T-helper 17 cell (primary cell): ENCODE measurements around the gene AKT3. TPM values are rescaled to one million over a fixed set of nuclear protein-coding genes. Genes with fewer than 3 reads are reported as not detected.

Experiments
- ATAC-seq: fragments of 150-1000 bp; cut with Tn5 transposase; 2 replicates; pipeline ENCODE4 v1.10.0; 2021; ENCODE audit warnings: mild to moderate bottlenecking, moderate library complexity
- DNase-seq, 3 donors: peaks; one replicate each; pipeline versions ENCODE4 v3.0.0 to v3.0.0-alpha.2; 2020 to 2021
- H3K9me3 ChIP-seq: one replicate; pipeline ENCODE4 v1.7.0; 2013; ENCODE audit warnings: low read length, mild to moderate bottlenecking; ENCODE audit not compliant: control insufficient read depth, poor library complexity, severe bottlenecking
- H3K27ac Mint-ChIP-seq: one replicate; pipeline ENCODE4 v1.8.0; 2022; ENCODE audit warnings: mild to moderate bottlenecking, moderate library complexity, mixed read lengths
- H3K27me3 Mint-ChIP-seq: one replicate; pipeline ENCODE4 v1.8.0; 2022; ENCODE audit warnings: mixed read lengths
- H3K36me3 Mint-ChIP-seq: one replicate; pipeline ENCODE4 v1.8.0; 2022; ENCODE audit warnings: low read depth, mixed read lengths
- H3K4me1 Mint-ChIP-seq: one replicate; pipeline ENCODE4 v1.8.0; 2022; ENCODE audit warnings: mild to moderate bottlenecking, mixed read lengths
- H3K4me3 Mint-ChIP-seq: one replicate; pipeline ENCODE4 v1.8.0; 2022; ENCODE audit warnings: mild to moderate bottlenecking, moderate library complexity, mixed read lengths
- total RNA-seq, 4 donors: library from RNA in 2 of 4; stranded (reverse) in 2 of 4; gene quantifications; one replicate each; pipeline ENCODE4 v1.2.3 and lab custom pipeline; 2022 to 2026

The AKT3 gene
- total RNA-seq, 2 donors from 2014 or later: 96.0 to 103 TPM

GRCh38 chr1:243507001-243507671, 342.9 kb downstream of the AKT3 start:
- Mint-ChIP-seq H3K27ac (peak overlapping the region; percentile 2), H3K4me1 (peaks cover 13% of the 10 kb centered on the region), H3K4me3 (no peak overlapping the region), H3K36me3 (peaks cover 7% of the 10 kb centered on the region), H3K27me3 (no peaks in the 10 kb centered on the region)
- no peaks in the 10 kb centered on the region for H3K9me3 ChIP-seq
- DNase-seq (no peak), ATAC-seq (no peak)

GRCh38 chr1:243505986-243506689, 343.9 kb downstream of the AKT3 start:
- no peaks in the 10 kb centered on the region for H3K27me3 Mint-ChIP-seq
- peaks cover 7% of the 10 kb centered on the region for H3K36me3 Mint-ChIP-seq
- ATAC-seq: peak; percentile 27
- no peak for DNase-seq
- H3K27ac Mint-ChIP-seq: peak overlapping the region; percentile 16
- no peak overlapping the region for H3K4me3 Mint-ChIP-seq
- no peaks in the 10 kb centered on the region for H3K9me3 ChIP-seq
- peaks cover 11% of the 10 kb centered on the region for H3K4me1 Mint-ChIP-seq

GRCh38 chr1:243503155-243503554, 346.9 kb downstream of the AKT3 start:
- ATAC-seq (no peak), DNase-seq (no peak)
- no peak overlapping the region for H3K27ac Mint-ChIP-seq
- H3K27me3 Mint-ChIP-seq: no peaks in the 10 kb centered on the region
- no peaks in the 10 kb centered on the region for H3K9me3 ChIP-seq
- H3K4me3 Mint-ChIP-seq: no peak overlapping the region
- peaks cover 3% of the 10 kb centered on the region for H3K36me3 Mint-ChIP-seq
- peaks cover 7% of the 10 kb centered on the region for H3K4me1 Mint-ChIP-seq

- H3K36me3 Mint-ChIP-seq: peaks cover 3% of the 10 kb centered on the region
These were observed 349.0 kb downstream of the AKT3 start for GRCh38 chr1:243501002-243501401.

GRCh38 chr1:243500512-243500911, 349.5 kb downstream of the AKT3 start:
- no peaks in the 10 kb centered on the region for H3K27me3 Mint-ChIP-seq
- no peak for DNase-seq
- H3K36me3 Mint-ChIP-seq: peaks cover 3% of the 10 kb centered on the region
- H3K4me3 Mint-ChIP-seq: no peak overlapping the region
- H3K9me3 ChIP-seq: no peaks in the 10 kb centered on the region
- H3K27ac Mint-ChIP-seq: peak overlapping the region; percentile 47
- ATAC-seq: no peak
- H3K4me1 Mint-ChIP-seq: peaks cover 14% of the 10 kb centered on the region

More at GRCh38 chr1:243501002-243501401, 349.0 kb downstream of the AKT3 start:
- no peak overlapping the region for H3K4me3 Mint-ChIP-seq
- peaks cover 13% of the 10 kb centered on the region for H3K4me1 Mint-ChIP-seq
- DNase-seq: no peak
- no peaks in the 10 kb centered on the region for H3K27me3 Mint-ChIP-seq
- no peak overlapping the region for H3K27ac Mint-ChIP-seq
- ATAC-seq: no peak
- H3K9me3 ChIP-seq: no peaks in the 10 kb centered on the region

- no peak for DNase-seq
- Mint-ChIP-seq H3K27ac (peak overlapping the region; percentile 47), H3K27me3 (no peaks in the 10 kb centered on the region), H3K4me1 (peaks cover 14% of the 10 kb centered on the region), H3K36me3 (peaks cover 3% of the 10 kb centered on the region), H3K4me3 (no peak overlapping the region)
- ATAC-seq: no peak
- no peaks in the 10 kb centered on the region for H3K9me3 ChIP-seq
These were observed 350.3 kb downstream of the AKT3 start for GRCh38 chr1:243499711-243500110.

- no peak for DNase-seq
- H3K4me1 Mint-ChIP-seq: peaks cover 14% of the 10 kb centered on the region
- H3K4me3 Mint-ChIP-seq: no peak overlapping the region
- no peaks in the 10 kb centered on the region for H3K27me3 Mint-ChIP-seq
- H3K9me3 ChIP-seq: no peaks in the 10 kb centered on the region
- no peak for ATAC-seq
- H3K36me3 Mint-ChIP-seq: peaks cover 3% of the 10 kb centered on the region
- peak overlapping the region; percentile 47 for H3K27ac Mint-ChIP-seq
These were observed 350.8 kb downstream of the AKT3 start for GRCh38 chr1:243499248-243499647.

GRCh38 chr1:243497939-243498681, 351.9 kb downstream of the AKT3 start:
- Mint-ChIP-seq H3K27me3 (no peaks in the 10 kb centered on the region), H3K36me3 (peaks cover 3% of the 10 kb centered on the region), H3K4me3 (no peak overlapping the region), H3K4me1 (peaks cover 16% of the 10 kb centered on the region), H3K27ac (no peak overlapping the region)
- DNase-seq: no peak
- no peak for ATAC-seq
- H3K9me3 ChIP-seq: no peaks in the 10 kb centered on the region

GRCh38 chr1:243496806-243497205, 353.2 kb downstream of the AKT3 start:
- no peak overlapping the region for H3K27ac Mint-ChIP-seq
- H3K9me3 ChIP-seq: no peaks in the 10 kb centered on the region
- H3K4me1 Mint-ChIP-seq: peaks cover 13% of the 10 kb centered on the region
- no peak for ATAC-seq
- no peaks in the 10 kb centered on the region for H3K36me3 Mint-ChIP-seq
- H3K27me3 Mint-ChIP-seq: no peaks in the 10 kb centered on the region
- peak overlapping the region; percentile 47 for H3K4me3 Mint-ChIP-seq
- DNase-seq: no peak

- Mint-ChIP-seq H3K27me3 (no peaks in the 10 kb centered on the region), H3K36me3 (no peaks in the 10 kb centered on the region), H3K27ac (peak overlapping the region; percentile 32), H3K4me1 (peaks cover 13% of the 10 kb centered on the region), H3K4me3 (peak overlapping the region; percentile 47)
- ATAC-seq (peak; percentile 23), DNase-seq (no peak)
- H3K9me3 ChIP-seq: no peaks in the 10 kb centered on the region
These were observed 353.8 kb downstream of the AKT3 start for GRCh38 chr1:243496187-243496646.

GRCh38 chr1:243495442-243496186, 354.4 kb downstream of the AKT3 start:
- Mint-ChIP-seq H3K27ac (peak overlapping the region; percentile 32), H3K4me1 (peaks cover 11% of the 10 kb centered on the region)
- ATAC-seq: no peak

GRCh38 chr1:243494741-243495431, 355.2 kb downstream of the AKT3 start:
- Mint-ChIP-seq H3K4me3 (no peak overlapping the region), H3K36me3 (no peaks in the 10 kb centered on the region), H3K27ac (peak overlapping the region; percentile 41), H3K4me1 (peaks cover 11% of the 10 kb centered on the region), H3K27me3 (no peaks in the 10 kb centered on the region)
- no peak for DNase-seq
- no peak for ATAC-seq
- no peaks in the 10 kb centered on the region for H3K9me3 ChIP-seq

More at GRCh38 chr1:243495442-243496186, 354.4 kb downstream of the AKT3 start:
- Mint-ChIP-seq H3K36me3 (no peaks in the 10 kb centered on the region), H3K4me3 (no peak overlapping the region), H3K27me3 (no peaks in the 10 kb centered on the region)
- no peak for DNase-seq
- no peaks in the 10 kb centered on the region for H3K9me3 ChIP-seq
